ENCODE results near the gene SPRYD4.
"Not testable (repeated sequence)": the region's sequence is repeated elsewhere in the genome, so short reads cannot be mapped to it uniquely, and the experiment has no call there.

Gene SPRYD4

DNA sequence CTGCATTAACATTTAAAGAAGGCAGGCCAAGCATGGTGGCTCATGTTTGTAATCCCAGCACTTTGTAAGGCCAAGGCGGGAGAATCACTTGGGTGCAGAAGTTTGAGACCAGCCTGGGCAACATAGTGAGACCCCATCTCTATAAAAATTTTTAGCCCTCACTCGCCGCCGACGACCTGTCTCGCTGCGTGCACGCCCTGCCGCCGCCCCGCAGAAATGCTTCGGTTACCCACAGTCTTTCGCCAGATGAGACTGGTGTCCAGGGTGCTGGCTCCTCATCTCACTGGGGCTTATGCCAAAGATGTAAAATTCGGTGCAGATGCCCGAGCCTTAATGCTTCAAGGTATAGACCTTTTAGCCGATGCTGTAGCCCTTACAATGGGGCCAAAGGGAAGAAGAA lies 42.4 kb downstream of the SPRYD4 start:
- no peak for TF ChIP-seq CTCF (IDR thresholded peaks at IDR 0.05; ENCODE audit: low read depth, low read length, missing control alignments)
- DNase-seq (ENCODE audit: extremely low read depth, low read depth) = no peak
- H3K4me3 ChIP-seq (replicated peaks; ENCODE audit: low read depth, low read length) = no peak overlapping the region

DNA sequence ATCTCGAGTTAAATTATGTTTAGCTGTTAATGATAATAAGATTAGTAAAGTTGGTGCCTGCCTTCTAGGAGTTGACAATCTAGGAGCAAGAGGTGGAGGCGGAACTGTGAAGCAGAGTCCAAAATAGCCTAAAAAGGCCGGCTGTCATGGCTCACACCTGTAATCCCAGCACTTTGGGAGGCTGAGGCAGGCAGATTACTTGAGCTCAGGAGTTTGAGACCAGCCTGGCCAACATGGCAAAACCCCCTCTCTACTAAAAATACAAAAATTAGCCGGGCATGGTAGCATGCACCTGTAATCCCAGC lies 45.6 kb downstream of the SPRYD4 start:
- not testable (repeated sequence) for DNase-seq (ENCODE audit: extremely low read depth, low read depth); H3K4me3 ChIP-seq (replicated peaks; ENCODE audit: low read depth, low read length)

DNA sequence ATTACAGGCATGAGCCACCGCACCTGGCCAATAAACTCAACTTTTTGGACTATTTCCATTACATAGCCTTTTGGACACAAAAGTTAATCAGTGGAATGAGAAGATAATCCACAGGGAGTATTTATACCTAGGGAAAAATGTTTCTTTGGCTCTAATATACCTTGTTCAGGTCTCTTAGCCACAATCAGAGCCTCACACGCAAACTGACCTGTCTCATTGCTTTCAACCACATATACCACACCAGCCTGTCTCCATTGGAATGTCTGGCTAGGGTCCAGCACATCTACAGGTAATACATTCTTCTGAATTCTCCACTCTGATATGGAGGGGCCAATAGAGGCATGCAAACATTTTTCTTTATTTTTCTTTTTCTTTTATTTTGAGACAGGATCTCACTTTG lies 49.5 kb downstream of the SPRYD4 start:
- no peak for TF ChIP-seq CTCF (IDR thresholded peaks at IDR 0.05; ENCODE audit: low read depth, low read length, missing control alignments)
- no peak overlapping the region for H3K4me3 ChIP-seq (replicated peaks; ENCODE audit: low read depth, low read length)

GRCh38 chr12:56518570-56518969 lies 50.2 kb downstream of the SPRYD4 start:
- no peak for TF ChIP-seq CTCF (IDR thresholded peaks at IDR 0.05; ENCODE audit: low read depth, low read length, missing control alignments)
- no peak overlapping the region for H3K4me3 ChIP-seq (replicated peaks; ENCODE audit: low read depth, low read length)
- no peak for DNase-seq (ENCODE audit: extremely low read depth, low read depth)

More for the DNA sequence above, 49.5 kb downstream of the SPRYD4 start:
- no peak for DNase-seq (ENCODE audit: extremely low read depth, low read depth)

DNA sequence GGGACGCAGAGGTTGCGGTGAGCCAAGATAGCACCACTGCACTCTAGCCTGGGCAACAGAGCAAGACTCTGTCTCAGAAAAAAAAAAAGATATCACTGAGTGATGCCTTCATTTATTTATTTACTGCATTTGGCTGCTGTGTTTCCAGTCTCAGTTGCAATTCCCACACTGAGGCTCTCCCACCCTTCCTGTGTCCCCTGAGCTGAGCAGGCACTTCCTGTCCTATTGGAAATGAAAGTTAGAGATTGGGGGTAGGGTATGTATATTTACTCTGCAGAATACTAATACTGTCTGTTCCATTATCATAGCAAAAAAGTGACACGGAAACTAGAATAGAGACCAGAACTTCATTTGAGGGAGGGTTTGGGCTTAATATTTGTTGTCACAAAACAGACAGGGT lies 51.7 kb downstream of the SPRYD4 start:
- H3K4me3 ChIP-seq (replicated peaks; ENCODE audit: low read depth, low read length) = no peak overlapping the region
- no peak for TF ChIP-seq CTCF (IDR thresholded peaks at IDR 0.05; ENCODE audit: low read depth, low read length, missing control alignments)
- no peak for DNase-seq (ENCODE audit: extremely low read depth, low read depth)

DNA sequence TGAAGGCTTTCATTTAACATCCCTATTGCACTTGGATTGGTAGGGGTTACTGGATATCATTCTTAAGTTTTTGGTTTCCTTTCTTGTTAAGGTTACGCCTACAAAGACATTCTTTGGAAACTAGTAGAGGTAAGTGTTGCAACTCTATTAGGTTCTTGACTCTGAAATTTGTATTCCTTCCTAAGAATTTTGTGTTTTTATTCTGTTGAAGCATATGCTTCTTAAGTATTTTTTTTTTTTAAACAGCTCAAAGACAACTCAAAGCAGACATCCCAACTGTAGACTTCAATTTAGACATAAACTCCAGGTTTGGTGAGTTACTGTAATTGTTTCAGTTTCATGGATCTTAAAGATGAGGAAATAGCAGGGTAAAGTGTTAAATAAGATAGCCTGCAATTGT lies 52.1 kb downstream of the SPRYD4 start:
- H3K4me3 ChIP-seq (replicated peaks; ENCODE audit: low read depth, low read length) = no peak overlapping the region
- no peak for DNase-seq (ENCODE audit: extremely low read depth, low read depth)
- TF ChIP-seq CTCF (IDR thresholded peaks at IDR 0.05; ENCODE audit: low read depth, low read length, missing control alignments) = no peak

GRCh38 chr12:56521209-56521589 lies 52.8 kb downstream of the SPRYD4 start:
- no peak for DNase-seq (ENCODE audit: extremely low read depth, low read depth)
- H3K4me3 ChIP-seq (replicated peaks; ENCODE audit: low read depth, low read length) = peak overlapping the region; percentile 67; the same call in 1 of the 2 replicates

More at GRCh38 chr12:56521209-56521589, 52.8 kb downstream of the SPRYD4 start:
- TF ChIP-seq CTCF (IDR thresholded peaks at IDR 0.05; ENCODE audit: low read depth, low read length, missing control alignments) = no peak
